WTC11 (cell line): ENCODE data around the gene YWHAQ.

Source experiments
- CREB1 ChIP-seq: sonication (generic); formaldehyde crosslinking; IDR thresholded peaks from 2 replicates; pipeline ENCODE4 v1.8.0; 2023; ENCODE audit warnings: mild to moderate bottlenecking, missing genetic modification reagents
- ESRRA ChIP-seq: sonication (generic); formaldehyde crosslinking; IDR thresholded peaks from 2 replicates; pipeline ENCODE4 v1.8.1; 2022; ENCODE audit warnings: mild to moderate bottlenecking, missing genetic modification reagents, borderline replicate concordance
- FOXK1 ChIP-seq: sonication (generic); formaldehyde crosslinking; IDR thresholded peaks from 2 replicates; pipeline ENCODE4 v1.8.0; 2022; ENCODE audit warnings: mild to moderate bottlenecking, moderate library complexity, missing genetic modification reagents
- IRF2 ChIP-seq: sonication (generic); formaldehyde crosslinking; IDR thresholded peaks from 2 replicates; pipeline ENCODE4 v1.8.0; 2022; ENCODE audit warnings: low read depth, missing genetic modification reagents, borderline replicate concordance
- KAT7 ChIP-seq: sonication (generic); formaldehyde crosslinking; IDR thresholded peaks from 2 replicates; pipeline ENCODE4 v1.8.1; 2023; ENCODE audit warnings: missing genetic modification reagents, mild to moderate bottlenecking, borderline replicate concordance
- MAX ChIP-seq: sonication (generic); formaldehyde crosslinking; IDR thresholded peaks from 2 replicates; pipeline ENCODE4 v1.8.0; 2022; ENCODE audit warnings: mild to moderate bottlenecking, missing genetic modification reagents
- ZNF396 ChIP-seq: fragments of 250-450 bp; sonication (Bioruptor Pico); IDR thresholded peaks from 2 replicates; pipeline ENCODE4 v1.8.0; 2021; ENCODE audit warnings: mild to moderate bottlenecking, moderate library complexity, borderline replicate concordance
- TF ChIP-seq, protein P1 (sequence below): fragments of 200-600 bp; IDR thresholded peaks from 2 replicates; pipeline ENCODE4 v1.8.0; 2022; ENCODE audit warnings: antibody characterized with exemption
- TF ChIP-seq, protein P2 (sequence below): sonication (generic); formaldehyde crosslinking; IDR thresholded peaks from 2 replicates; pipeline ENCODE4 v1.8.1; 2023; ENCODE audit warnings: mild to moderate bottlenecking, moderate library complexity, missing genetic modification reagents

- TF ChIP-seq, protein P1, sequence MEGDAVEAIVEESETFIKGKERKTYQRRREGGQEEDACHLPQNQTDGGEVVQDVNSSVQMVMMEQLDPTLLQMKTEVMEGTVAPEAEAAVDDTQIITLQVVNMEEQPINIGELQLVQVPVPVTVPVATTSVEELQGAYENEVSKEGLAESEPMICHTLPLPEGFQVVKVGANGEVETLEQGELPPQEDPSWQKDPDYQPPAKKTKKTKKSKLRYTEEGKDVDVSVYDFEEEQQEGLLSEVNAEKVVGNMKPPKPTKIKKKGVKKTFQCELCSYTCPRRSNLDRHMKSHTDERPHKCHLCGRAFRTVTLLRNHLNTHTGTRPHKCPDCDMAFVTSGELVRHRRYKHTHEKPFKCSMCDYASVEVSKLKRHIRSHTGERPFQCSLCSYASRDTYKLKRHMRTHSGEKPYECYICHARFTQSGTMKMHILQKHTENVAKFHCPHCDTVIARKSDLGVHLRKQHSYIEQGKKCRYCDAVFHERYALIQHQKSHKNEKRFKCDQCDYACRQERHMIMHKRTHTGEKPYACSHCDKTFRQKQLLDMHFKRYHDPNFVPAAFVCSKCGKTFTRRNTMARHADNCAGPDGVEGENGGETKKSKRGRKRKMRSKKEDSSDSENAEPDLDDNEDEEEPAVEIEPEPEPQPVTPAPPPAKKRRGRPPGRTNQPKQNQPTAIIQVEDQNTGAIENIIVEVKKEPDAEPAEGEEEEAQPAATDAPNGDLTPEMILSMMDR = no peak
- TF ChIP-seq ZNF396 (CRISPR knock-in tag) (no peak), MAX (CRISPR knock-in tag) (no peak), CREB1 (CRISPR knock-in tag) (no peak), ESRRA (CRISPR knock-in tag) (no peak), KAT7 (CRISPR knock-in tag) (no peak), IRF2 (CRISPR knock-in tag) (no peak), FOXK1 (no peak)
- TF ChIP-seq, protein P2, sequence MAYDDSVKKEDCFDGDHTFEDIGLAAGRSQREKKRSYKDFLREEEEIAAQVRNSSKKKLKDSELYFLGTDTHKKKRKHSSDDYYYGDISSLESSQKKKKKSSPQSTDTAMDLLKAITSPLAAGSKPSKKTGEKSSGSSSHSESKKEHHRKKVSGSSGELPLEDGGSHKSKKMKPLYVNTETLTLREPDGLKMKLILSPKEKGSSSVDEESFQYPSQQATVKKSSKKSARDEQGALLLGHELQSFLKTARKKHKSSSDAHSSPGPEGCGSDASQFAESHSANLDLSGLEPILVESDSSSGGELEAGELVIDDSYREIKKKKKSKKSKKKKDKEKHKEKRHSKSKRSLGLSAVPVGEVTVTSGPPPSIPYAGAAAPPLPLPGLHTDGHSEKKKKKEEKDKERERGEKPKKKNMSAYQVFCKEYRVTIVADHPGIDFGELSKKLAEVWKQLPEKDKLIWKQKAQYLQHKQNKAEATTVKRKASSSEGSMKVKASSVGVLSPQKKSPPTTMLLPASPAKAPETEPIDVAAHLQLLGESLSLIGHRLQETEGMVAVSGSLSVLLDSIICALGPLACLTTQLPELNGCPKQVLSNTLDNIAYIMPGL (CRISPR knock-in tag) = no peak
Measured at GRCh38 chr2:9601397-9601796, 29.4 kb downstream of the YWHAQ start.
